Breast epithelium (tissue), 4 donors: ENCODE data around the gene NMBR. TPM values are rescaled to one million over a fixed set of nuclear protein-coding genes. Genes with fewer than 3 reads are reported as not detected.

Experiments
- DNase-seq, 2 donors: peaks; one replicate each; pipeline ENCODE4 v3.0.0-alpha.2; 2019; ENCODE audit warnings: low spot score in 2 of 2
- H3K27ac ChIP-seq, 2 donors: fragments of 200-600 bp; sonication (generic) in 1 of 2; one replicate each; pipeline ENCODE4 v1.5.1; 2016 to 2019; ENCODE audit warnings: mild to moderate bottlenecking in 1 of 2
- H3K27me3 ChIP-seq, 2 donors: fragments of 200-600 bp; sonication (generic) in 1 of 2; one replicate each; pipeline versions ENCODE4 v1.5.1 to v1.6.0; 2017 to 2019; ENCODE audit warnings: control low read depth in 1 of 2, mild to moderate bottlenecking in 1 of 2
- H3K36me3 ChIP-seq: fragments of 200-600 bp; one replicate; pipeline ENCODE4 v1.5.1; 2019
- H3K4me1 ChIP-seq, 2 donors: fragments of 200-600 bp; sonication (generic); one replicate each; pipeline ENCODE4 v1.5.1; 2016 to 2019; ENCODE audit warnings: control low read depth in 1 of 2
- H3K4me3 ChIP-seq, 3 donors: fragments of 200-600 bp; sonication (generic); 1 replicate in 2 of 3; 2 replicates in 1 of 3; pipeline ENCODE4 v1.5.1; 2016 to 2019; ENCODE audit warnings: mild to moderate bottlenecking in 3 of 3, moderate library complexity in 2 of 3
- H3K9me3 ChIP-seq, 2 donors: fragments of 200-600 bp; sonication (generic) in 1 of 2; one replicate each; pipeline ENCODE4 v1.5.1; 2016 to 2019; ENCODE audit warnings: control low read depth in 1 of 2
- POLR2A ChIP-seq: fragments of 450-650 bp; IDR thresholded peaks from one replicate; pipeline ENCODE4 v1.6.1; 2016; ENCODE audit warnings: antibody characterized with exemption, mild to moderate bottlenecking, moderate library complexity
- POLR2AphosphoS5 ChIP-seq, 3 donors: sonication (generic); formaldehyde crosslinking; IDR thresholded peaks; one replicate each; pipeline ENCODE4 v1.6.1; 2017; ENCODE audit warnings: antibody characterized with exemption in 3 of 3
- intact Hi-C: fragments of 100-400 bp; cut with DNase I; formaldehyde crosslinking; loops from one replicate; pipeline ENCODE4 v1.15.1; 2023; ENCODE audit warnings: low total_unique reads
- total RNA-seq, 3 donors: library from RNA; depleted of rRNA; stranded (reverse); fragments of >200 nt; gene quantifications; one replicate each; pipeline ENCODE4 v1.1.0, GENCODE V29; 2016
- TF ChIP-seq, protein P1 (sequence below), 3 donors: fragments of 450-650 bp; IDR thresholded peaks; one replicate each; pipeline ENCODE4 v1.5.1; 2016 to 2017; ENCODE audit warnings: antibody characterized with exemption in 3 of 3, mild to moderate bottlenecking in 3 of 3, moderate library complexity in 3 of 3

NMBR gene
- total RNA-seq, 3 donors from 2014 or later = 0.29 TPM; not detected in 2

DNA sequence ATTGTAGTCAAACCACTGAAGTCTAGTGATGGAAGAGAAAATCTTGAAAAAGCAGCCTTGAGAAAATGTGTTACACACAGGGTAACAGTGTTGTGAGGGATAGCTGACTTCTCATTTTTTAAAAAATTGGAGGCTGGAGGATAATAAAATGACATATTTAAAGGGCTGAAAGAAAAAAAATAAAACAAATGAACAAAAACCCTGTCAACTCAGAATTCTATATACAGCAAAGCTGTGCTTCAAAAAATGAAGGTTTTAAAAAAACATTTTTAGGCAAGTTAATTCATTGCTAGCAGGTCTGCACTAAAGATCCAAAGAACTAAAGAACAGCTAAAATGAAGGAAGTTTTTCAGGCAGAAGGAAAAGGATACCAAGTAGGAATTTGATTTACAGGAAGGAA is 31.2 kb upstream of the NMBR start:
- Histone ChIP-seq H3K27ac (no peak overlapping the region), H3K27me3 (no peaks in the 10 kb centered on the region), H3K9me3 (peaks cover 0 to 16% of the 10 kb centered on the region in 2 donors), H3K4me3 (no peak overlapping the region), H3K4me1 (no peaks in the 10 kb centered on the region), H3K36me3 (no peaks in the 10 kb centered on the region)
- intact Hi-C loops = no loop called here
- no peak for TF ChIP-seq POLR2A
- TF ChIP-seq, protein P1, sequence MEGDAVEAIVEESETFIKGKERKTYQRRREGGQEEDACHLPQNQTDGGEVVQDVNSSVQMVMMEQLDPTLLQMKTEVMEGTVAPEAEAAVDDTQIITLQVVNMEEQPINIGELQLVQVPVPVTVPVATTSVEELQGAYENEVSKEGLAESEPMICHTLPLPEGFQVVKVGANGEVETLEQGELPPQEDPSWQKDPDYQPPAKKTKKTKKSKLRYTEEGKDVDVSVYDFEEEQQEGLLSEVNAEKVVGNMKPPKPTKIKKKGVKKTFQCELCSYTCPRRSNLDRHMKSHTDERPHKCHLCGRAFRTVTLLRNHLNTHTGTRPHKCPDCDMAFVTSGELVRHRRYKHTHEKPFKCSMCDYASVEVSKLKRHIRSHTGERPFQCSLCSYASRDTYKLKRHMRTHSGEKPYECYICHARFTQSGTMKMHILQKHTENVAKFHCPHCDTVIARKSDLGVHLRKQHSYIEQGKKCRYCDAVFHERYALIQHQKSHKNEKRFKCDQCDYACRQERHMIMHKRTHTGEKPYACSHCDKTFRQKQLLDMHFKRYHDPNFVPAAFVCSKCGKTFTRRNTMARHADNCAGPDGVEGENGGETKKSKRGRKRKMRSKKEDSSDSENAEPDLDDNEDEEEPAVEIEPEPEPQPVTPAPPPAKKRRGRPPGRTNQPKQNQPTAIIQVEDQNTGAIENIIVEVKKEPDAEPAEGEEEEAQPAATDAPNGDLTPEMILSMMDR (IDR thresholded peaks at IDR 0.05) = no peak
- no peak for TF ChIP-seq POLR2AphosphoS5 (IDR thresholded peaks at IDR 0.05)
- DNase-seq = no peak

DNA sequence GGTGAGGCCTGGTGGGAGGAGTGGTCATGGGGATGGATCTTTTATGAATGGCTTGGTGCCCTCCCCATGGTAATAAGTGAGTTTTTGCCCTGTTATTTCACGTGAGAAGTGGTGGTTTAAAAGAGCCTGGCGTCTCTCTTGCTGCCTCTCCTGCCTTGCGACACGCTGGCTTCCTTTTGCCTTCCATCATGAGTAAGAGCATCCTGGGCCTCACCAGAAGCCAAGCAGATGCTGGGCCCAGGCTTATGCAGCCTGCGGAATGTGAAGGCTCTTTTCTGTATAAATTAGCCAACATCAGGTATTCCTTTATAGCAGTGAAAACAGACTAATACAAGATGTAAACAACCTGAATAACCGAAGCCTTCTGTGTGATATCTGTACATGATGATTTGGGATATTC is 27.8 kb upstream of the NMBR start:
- no peaks in the 10 kb centered on the region for H3K27me3 ChIP-seq
- no peak overlapping the region for H3K27ac ChIP-seq
- H3K4me1 ChIP-seq = no peaks in the 10 kb centered on the region
- peaks cover 0 to 16% of the 10 kb centered on the region in 2 donors for H3K9me3 ChIP-seq
- DNase-seq = no peak
- no peaks in the 10 kb centered on the region for H3K36me3 ChIP-seq
- H3K4me3 ChIP-seq = no peak overlapping the region
- no peak for TF ChIP-seq POLR2AphosphoS5 (IDR thresholded peaks at IDR 0.05)
- TF ChIP-seq POLR2A = no peak
- TF ChIP-seq, protein P1 (IDR thresholded peaks at IDR 0.05) = no peak
- intact Hi-C loops = no loop called here

DNA sequence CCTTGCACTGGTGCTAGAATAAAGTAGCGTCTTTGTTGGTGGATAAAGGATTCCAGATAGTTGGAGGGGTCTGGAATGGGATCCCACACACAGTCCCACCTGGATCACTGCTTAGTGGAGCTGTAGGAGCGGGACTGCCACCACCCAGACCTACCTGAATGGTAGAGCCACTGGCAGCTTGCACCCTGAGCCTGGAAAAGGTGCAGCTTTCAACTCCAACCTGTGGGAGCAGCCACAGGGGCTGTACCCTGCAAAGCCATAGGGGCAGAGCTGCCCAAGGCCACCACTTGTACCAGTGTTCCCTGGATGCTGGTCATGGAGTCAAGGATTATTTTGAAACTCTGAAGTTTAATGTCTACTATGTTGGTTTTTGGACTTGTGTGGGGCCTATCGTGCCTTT is 27.1 kb upstream of the NMBR start:
- DNase-seq = no peak
- TF ChIP-seq POLR2AphosphoS5 (IDR thresholded peaks at IDR 0.05) = no peak
- no peak for TF ChIP-seq POLR2A
- H3K27me3 ChIP-seq = no peaks in the 10 kb centered on the region
- intact Hi-C loops = no loop called here
- no peaks in the 10 kb centered on the region for H3K4me1 ChIP-seq
- peaks cover 0 to 16% of the 10 kb centered on the region in 2 donors for H3K9me3 ChIP-seq
- H3K36me3 ChIP-seq = no peaks in the 10 kb centered on the region
- no peak overlapping the region for H3K4me3 ChIP-seq
- H3K27ac ChIP-seq = no peak overlapping the region

DNA sequence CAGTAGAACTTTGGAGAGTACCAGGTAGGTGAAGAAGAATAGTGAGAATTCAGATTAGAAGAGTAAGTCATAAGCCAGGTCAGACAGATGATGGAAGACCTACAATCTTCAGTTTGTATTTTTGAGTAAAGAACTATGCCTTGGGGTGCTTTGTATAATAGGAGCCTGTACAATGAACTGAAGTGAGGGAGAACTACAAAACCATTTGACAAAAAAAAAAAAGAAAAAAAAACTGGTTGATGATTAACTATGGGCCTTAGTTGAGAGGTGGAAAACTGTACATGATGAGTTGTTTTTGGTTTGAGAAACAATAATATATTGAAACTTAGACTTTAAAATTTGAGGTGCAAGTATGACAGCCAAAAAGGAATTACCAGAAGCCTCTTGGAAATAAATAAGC is 25.8 kb upstream of the NMBR start:
- DNase-seq = no peak
- Histone ChIP-seq H3K27ac (no peak overlapping the region), H3K27me3 (no peaks in the 10 kb centered on the region), H3K4me3 (no peak overlapping the region), H3K9me3 (peaks cover 0 to 7% of the 10 kb centered on the region in 2 donors), H3K4me1 (no peaks in the 10 kb centered on the region), H3K36me3 (no peaks in the 10 kb centered on the region)
- intact Hi-C loops = no loop called here
- TF ChIP-seq POLR2AphosphoS5 (IDR thresholded peaks at IDR 0.05) (no peak), POLR2A (no peak)

DNA sequence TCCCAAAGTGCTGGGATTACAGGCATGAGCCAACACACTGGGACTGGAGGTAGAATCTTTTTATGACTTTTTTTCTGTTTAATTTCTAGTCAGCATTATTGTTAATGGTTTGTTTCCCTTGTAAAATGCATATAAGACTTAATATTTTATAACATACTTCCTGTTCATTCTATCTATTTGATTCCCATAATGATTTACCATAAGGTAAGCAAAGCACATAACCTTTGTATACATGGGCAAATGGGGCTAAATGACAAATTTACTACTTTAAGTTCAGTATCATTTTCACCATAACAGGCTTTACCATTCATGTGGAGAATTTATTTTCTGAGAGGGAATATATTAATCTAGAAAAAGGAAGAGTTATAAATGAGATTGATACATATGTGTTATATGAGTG is 24.4 kb upstream of the NMBR start:
- peaks cover 4% of the 10 kb centered on the region for H3K36me3 ChIP-seq
- no peak for DNase-seq

DNA sequence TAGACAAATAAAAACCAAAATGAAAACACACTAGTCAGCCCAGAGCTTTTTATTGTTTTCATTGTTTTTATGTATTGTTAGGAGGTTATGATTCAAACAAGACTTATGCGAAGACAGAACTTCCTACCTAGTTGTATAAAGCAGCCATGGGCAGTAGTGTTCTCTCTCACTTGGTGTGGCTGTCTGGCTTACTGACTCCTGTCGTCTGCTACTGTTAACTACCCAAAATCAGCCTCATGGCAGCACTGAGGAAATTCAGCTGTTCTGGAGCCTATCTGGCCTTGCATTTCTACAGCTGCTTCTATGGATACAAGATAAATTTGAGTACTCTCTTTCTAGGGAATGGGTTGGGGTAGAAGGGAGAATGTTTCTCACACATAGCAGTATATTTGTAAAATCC is 20.6 kb upstream of the NMBR start:
- no peak for TF ChIP-seq POLR2AphosphoS5 (IDR thresholded peaks at IDR 0.05)
- no peak for TF ChIP-seq POLR2A
- TF ChIP-seq, protein P1 (IDR thresholded peaks at IDR 0.05) = no peak
- no peaks in the 10 kb centered on the region for H3K27me3 ChIP-seq
- no peak overlapping the region for H3K27ac ChIP-seq
- no peak for DNase-seq
- H3K4me1 ChIP-seq = no peaks in the 10 kb centered on the region
- no peaks in the 10 kb centered on the region for H3K9me3 ChIP-seq
- no peak overlapping the region for H3K4me3 ChIP-seq
- intact Hi-C loops = no loop called here
- peaks cover 4% of the 10 kb centered on the region for H3K36me3 ChIP-seq

More for the DNA sequence above, 24.4 kb upstream of the NMBR start:
- TF ChIP-seq POLR2AphosphoS5 (IDR thresholded peaks at IDR 0.05) (no peak), POLR2A (no peak)
- TF ChIP-seq, protein P1 (IDR thresholded peaks at IDR 0.05) = no peak
- H3K4me3 ChIP-seq = no peak overlapping the region
- H3K4me1 ChIP-seq = no peaks in the 10 kb centered on the region
- no peak overlapping the region for H3K27ac ChIP-seq
- intact Hi-C loops = no loop called here
- no peaks in the 10 kb centered on the region for H3K9me3 ChIP-seq
- H3K27me3 ChIP-seq = no peaks in the 10 kb centered on the region
